Dedifferentiated amniotic fluid mesenchymal stem cell (primary cell): Measurements from ENCODE around the gene ACTN1.
"Not testable (repeated sequence)": the region's sequence is repeated elsewhere in the genome, so short reads cannot be mapped to it uniquely, and the experiment has no call there.

Experiments
- DNase-seq: peaks from one replicate; pipeline ENCODE4 v3.0.0-alpha.2; 2016; ENCODE audit errors: extremely low spot score

The ACTN1 gene

GRCh38 chr14:68865542-68865941 lies 113.6 kb downstream of the ACTN1 start:
- DNase-seq: no peak

DNA sequence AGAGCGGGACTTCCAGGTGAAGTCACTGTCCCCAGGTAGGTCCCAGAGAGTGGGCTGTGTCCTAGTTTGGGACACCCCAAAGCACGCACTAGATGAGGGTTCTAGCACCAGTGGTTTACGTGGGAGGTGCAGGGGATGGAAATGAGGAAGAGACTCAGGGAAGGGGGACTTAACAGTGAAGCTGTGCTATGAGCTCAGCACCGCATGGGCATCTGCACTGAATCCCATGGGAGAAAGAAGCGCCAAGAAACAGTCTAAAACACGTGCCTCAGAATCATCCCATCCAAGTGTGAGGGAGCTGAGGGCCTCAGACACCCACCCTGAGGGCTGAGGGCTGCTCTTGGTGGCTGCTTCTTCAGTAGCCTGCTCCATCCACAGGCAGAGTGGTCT lies 114.7 kb downstream of the ACTN1 start:
- no peak for DNase-seq

- DNase-seq: no peak
These were observed 115.3 kb downstream of the ACTN1 start for GRCh38 chr14:68863610-68864360.

- DNase-seq: peak; percentile 79
These were observed 116.0 kb downstream of the ACTN1 start for GRCh38 chr14:68862954-68863594.

GRCh38 chr14:68860771-68861170 lies 118.3 kb downstream of the ACTN1 start:
- no peak for DNase-seq

DNA sequence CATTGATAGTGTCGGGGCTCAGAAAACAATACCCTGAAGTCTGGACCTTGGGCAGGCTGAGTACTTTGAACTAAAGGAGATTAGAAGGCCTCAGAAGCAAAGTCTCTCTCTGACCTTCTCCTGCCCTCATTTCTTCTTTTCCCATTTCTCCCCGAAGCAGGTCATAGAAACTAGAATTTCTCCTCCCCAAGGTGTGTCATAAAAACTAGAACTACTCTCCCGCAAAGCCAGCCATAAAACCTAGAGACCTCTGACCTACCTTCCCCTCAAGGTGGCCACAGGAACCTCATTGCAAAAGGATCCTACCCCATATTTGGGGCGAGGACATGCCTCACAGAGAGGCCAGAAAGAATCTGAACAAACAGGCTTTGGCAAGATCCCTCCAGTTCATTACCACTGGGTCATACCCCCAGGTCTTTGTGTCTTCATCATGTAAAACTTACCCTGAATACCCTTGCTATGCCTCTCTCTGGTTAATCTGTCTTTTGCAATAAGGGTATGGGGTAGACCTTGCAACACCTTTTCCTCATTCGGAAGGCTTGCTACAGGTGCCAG lies 121.5 kb downstream of the ACTN1 start:
- DNase-seq: no peak

DNA sequence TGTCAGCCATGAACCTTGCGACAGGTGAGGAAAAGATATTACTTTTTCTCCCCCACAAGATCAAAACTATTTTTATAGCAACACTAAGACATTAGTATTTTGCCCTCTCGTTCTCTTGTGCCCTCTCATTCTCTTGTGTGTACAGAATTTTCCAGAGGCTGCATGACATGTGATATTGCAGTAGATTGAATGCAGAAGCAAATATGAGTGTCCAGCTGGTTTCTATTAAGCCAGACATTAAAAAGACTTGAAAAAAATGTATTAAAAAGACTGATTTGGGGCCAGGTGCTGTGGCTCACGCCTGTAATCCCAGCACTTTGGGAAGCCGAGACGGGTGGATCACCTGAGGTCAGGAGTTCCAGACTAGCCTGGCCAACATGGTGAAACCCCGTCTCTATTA lies 122.5 kb downstream of the ACTN1 start:
- peak; percentile 47 for DNase-seq

- DNase-seq: no peak
These were observed 124.7 kb downstream of the ACTN1 start for GRCh38 chr14:68854421-68854820.

DNA sequence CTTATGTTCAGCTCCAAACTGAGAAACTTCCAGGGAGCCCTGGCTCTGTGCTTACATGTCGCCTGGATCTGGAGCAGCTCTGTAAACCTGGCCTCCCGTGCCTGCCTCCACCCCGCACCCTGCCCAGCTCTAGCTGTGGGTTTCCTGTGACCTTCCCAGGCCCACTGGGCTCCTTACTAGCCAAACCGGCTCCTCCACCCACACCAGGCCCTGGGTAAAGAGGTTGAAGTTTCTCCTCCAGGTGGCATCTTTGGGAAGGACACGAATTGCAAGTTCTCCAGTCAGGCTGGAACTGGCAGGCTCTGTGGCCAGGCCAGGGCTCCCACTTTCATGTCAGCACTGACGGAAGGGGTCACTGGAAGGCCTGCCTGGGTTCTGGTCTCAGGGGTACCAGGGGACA lies 125.4 kb downstream of the ACTN1 start:
- no peak for DNase-seq

DNA sequence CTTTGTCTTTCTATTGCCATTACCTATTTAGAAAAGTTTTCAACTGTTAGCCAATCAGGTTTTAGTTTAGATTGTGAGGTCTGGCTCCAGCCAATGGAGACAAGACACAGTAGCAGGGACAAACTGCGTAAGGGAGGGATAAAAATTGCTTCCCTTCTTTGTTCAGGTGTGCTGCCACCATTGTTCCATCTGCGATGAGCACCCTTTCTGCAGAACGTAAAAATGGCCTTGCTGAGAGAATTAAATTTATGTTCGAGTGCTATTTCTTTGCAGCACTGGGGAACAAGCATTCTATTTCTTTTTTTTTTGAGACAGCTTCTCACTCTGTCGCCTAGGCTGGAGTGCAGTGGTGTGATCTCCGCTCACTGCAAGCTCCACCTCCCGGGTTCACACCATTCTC lies 126.6 kb downstream of the ACTN1 start:
- DNase-seq: not testable (repeated sequence)

GRCh38 chr14:68851078-68851477 lies 128.0 kb downstream of the ACTN1 start:
- no peak for DNase-seq

DNA sequence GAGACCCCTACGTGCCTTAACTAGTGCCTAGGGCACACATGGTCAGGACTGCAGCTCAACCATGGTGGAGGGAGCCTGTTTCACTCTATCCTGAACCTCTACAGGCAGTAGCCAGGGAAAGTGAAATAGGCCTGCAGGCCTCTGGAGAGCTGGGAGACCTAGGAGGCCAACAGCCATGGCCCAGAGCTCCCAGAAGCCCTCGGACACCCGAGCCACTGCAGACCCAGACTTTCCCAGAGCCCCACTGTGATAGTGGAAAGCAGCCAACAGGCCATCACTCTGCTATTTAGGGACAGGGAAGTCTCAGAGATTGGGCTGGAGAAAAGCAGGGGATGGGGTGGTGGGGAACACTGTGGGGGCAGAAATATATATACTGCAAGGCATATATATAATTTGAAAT lies 129.7 kb downstream of the ACTN1 start:
- DNase-seq: no peak

- no peak for DNase-seq
These were observed 130.8 kb downstream of the ACTN1 start for GRCh38 chr14:68848253-68848652.

GRCh38 chr14:68847640-68848039 lies 131.5 kb downstream of the ACTN1 start:
- DNase-seq: not testable (repeated sequence)

- DNase-seq: no peak
These were observed 132.6 kb downstream of the ACTN1 start for GRCh38 chr14:68846466-68846865.

- DNase-seq: no peak
These were observed 134.9 kb downstream of the ACTN1 start for GRCh38 chr14:68844210-68844545.

DNA sequence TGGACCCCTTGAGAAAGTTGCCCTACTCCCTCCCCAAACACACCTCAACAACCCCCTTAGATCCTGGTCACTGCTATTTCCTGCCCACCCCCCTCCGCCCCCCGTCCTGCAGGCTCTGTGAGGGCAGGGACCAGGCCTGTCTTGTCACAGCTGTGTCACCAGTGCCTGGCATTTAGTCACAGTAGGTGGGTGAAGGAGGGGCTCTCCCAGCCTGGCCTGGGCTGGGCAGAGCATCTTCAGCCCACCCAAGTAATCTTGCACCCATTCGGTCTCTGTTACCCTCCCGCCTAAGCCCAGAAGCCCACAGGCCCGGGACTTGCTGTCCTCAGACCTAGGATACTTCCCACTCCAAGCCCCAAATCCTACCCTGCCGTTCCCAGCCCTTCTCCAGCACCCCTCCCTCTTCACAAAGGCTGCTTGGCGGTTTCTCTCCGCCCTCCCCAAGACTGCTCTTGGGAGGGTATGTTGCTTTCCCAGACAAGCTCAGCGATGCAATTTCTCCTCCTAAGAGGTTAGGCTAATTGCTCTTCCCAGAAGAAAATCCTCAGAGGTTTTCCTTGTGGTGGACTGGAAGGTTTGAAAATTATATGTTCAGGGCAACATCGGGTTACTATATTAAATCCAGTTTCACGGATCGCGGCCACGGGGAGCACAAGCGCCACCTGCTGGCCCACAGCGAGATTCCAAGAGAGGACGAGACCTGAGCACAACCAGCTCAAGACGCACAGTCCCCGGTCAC lies 135.5 kb downstream of the ACTN1 start:
- peak; percentile 76 for DNase-seq

GRCh38 chr14:68842298-68842697 lies 136.8 kb downstream of the ACTN1 start:
- DNase-seq: no peak

GRCh38 chr14:68841016-68841809 lies 137.9 kb downstream of the ACTN1 start:
- no peak for DNase-seq

DNA sequence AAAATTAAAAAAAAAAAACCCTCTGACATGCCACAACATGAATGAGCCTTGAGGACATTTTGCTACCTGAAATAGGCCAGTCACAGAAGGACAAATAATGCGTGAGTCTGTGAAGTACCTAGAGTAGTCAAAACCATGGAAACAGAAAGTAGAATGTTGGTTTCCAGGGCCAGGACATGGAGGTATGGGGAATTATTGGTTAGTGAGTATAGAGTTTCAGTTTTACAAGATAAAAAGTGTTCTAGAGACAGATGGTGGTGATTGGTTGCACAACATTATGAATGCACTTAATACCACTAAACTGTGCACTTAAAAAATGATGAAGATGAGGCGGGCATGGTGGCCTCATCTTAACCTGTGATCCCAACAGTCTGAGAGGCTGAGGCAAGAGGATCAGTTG lies 138.6 kb downstream of the ACTN1 start:
- DNase-seq: no peak

DNA sequence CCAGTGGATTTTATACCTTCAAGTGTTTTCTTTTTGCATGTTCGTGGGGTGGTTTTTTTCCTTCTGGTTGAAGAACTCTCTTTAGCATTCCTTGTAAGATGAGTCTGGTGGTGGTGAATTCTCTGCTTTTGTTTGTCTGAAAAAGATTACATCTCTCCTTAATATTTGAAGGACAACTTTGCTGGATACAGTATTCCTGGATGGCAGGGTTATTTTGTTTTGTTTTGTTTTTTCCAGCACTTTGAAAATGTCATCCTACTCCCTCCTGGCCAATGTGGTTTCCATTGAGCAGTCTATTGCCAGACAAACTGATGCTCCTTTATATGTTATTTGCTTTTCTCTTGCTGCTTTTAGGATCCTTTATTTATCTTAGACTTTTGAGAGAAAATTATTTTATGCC lies 143.0 kb downstream of the ACTN1 start:
- DNase-seq: no peak

GRCh38 chr14:68834816-68835215 lies 144.3 kb downstream of the ACTN1 start:
- DNase-seq: no peak
